Eye (tissue), 1 donor: Measurements from ENCODE around the gene FRG2B.
"Not testable (repeated sequence)": the region's sequence is repeated elsewhere in the genome, so short reads cannot be mapped to it uniquely, and the experiment has no call there.

ENCODE experiments used
- DNase-seq: peaks from one replicate; pipeline ENCODE4 v3.0.0-alpha.2; 2015

The FRG2B gene

GRCh38 chr10:133626695-133627094 lies at the start of gene FRG2B:
FRG2B (minus strand) TSS chr10:133626795; CDS start chr10:133626742, 53 bp downstream.
- not testable (repeated sequence) for DNase-seq

GRCh38 chr10:133667446-133667845 lies 40.9 kb upstream of the FRG2B start:
- DNase-seq = not testable (repeated sequence)

GRCh38 chr10:133663544-133664160 lies 37.1 kb upstream of the FRG2B start:
- DNase-seq = not testable (repeated sequence)

- not testable (repeated sequence) for DNase-seq
These were observed 34.5 kb upstream of the FRG2B start for GRCh38 chr10:133661122-133661521.

- not testable (repeated sequence) for DNase-seq
These were observed 33.9 kb upstream of the FRG2B start for GRCh38 chr10:133660516-133660915.

GRCh38 chr10:133657276-133657675 lies 30.7 kb upstream of the FRG2B start:
- DNase-seq = not testable (repeated sequence)

GRCh38 chr10:133648872-133649455 lies 22.4 kb upstream of the FRG2B start:
- not testable (repeated sequence) for DNase-seq

- not testable (repeated sequence) for DNase-seq
These were observed 20.6 kb upstream of the FRG2B start for GRCh38 chr10:133647075-133647748.

GRCh38 chr10:133637846-133638235 lies 11.2 kb upstream of the FRG2B start:
- not testable (repeated sequence) for DNase-seq

GRCh38 chr10:133637202-133637845 lies 10.7 kb upstream of the FRG2B start:
- not testable (repeated sequence) for DNase-seq

GRCh38 chr10:133630723-133631249 lies 4.2 kb upstream of the FRG2B start:
- not testable (repeated sequence) for DNase-seq

- not testable (repeated sequence) for DNase-seq
These were observed 4.1 kb downstream of the FRG2B start for GRCh38 chr10:133622544-133622943.

- DNase-seq = no peak
These were observed 7.7 kb downstream of the FRG2B start for GRCh38 chr10:133618851-133619250.

- DNase-seq = no peak
These were observed 9.4 kb downstream of the FRG2B start for GRCh38 chr10:133617196-133617595.

- no peak for DNase-seq
These were observed 10.0 kb downstream of the FRG2B start for GRCh38 chr10:133616371-133617130.

- DNase-seq = no peak
These were observed 11.6 kb downstream of the FRG2B start for GRCh38 chr10:133614830-133615580.

GRCh38 chr10:133613699-133614098 lies 12.9 kb downstream of the FRG2B start:
- no peak for DNase-seq

GRCh38 chr10:133611079-133611478 lies 15.5 kb downstream of the FRG2B start:
- no peak for DNase-seq

- peak; percentile 2 for DNase-seq
These were observed 17.7 kb downstream of the FRG2B start for GRCh38 chr10:133608855-133609254.

GRCh38 chr10:133603434-133603833 lies 23.2 kb downstream of the FRG2B start:
- not testable (repeated sequence) for DNase-seq

GRCh38 chr10:133600657-133601056 lies 25.9 kb downstream of the FRG2B start:
- no peak for DNase-seq

- not testable (repeated sequence) for DNase-seq
These were observed 26.7 kb downstream of the FRG2B start for GRCh38 chr10:133599869-133600268.
